Lung (tissue), 12 donors: ENCODE data around the gene PPA2. TPM values are rescaled to one million over a fixed set of nuclear protein-coding genes. Genes with fewer than 3 reads are reported as not detected.
"Not testable (repeated sequence)": the region's sequence is repeated elsewhere in the genome, so short reads cannot be mapped to it uniquely, and the experiment has no call there.

Experiments used
- ATAC-seq: fragments of 200-7000 bp; cut with Tn5 transposase; one replicate; pipeline ENCODE4 v1.9.1; 2020; ENCODE audit warnings: moderate number of reproducible peaks; ENCODE audit not compliant: insufficient read depth, low FRiP score
- DNase-seq, 3 donors: peaks; one replicate each; pipeline ENCODE4 v3.0.0-alpha.2; 2013 to 2017
- H3K27ac ChIP-seq, 2 donors: one replicate each; pipeline ENCODE4 v1.5.1; 2013; ENCODE audit warnings: mild to moderate bottlenecking in 2 of 2, moderate library complexity in 2 of 2, control low read depth in 1 of 2, inconsistent platforms in 1 of 2, low read depth in 1 of 2, low read length in 1 of 2
- H3K27me3 ChIP-seq, 3 donors: one replicate each; pipeline ENCODE4 v1.5.1; 2013; ENCODE audit warnings: low read length in 2 of 3; ENCODE audit not compliant: control insufficient read depth in 3 of 3, insufficient read depth in 3 of 3
- H3K36me3 ChIP-seq, 4 donors: one replicate each; pipeline ENCODE4 v1.5.1; 2013; ENCODE audit warnings: low read length in 4 of 4, mild to moderate bottlenecking in 1 of 4, moderate library complexity in 1 of 4; ENCODE audit not compliant: control insufficient read depth in 4 of 4, insufficient read depth in 4 of 4
- H3K4me1 ChIP-seq, 5 donors: one replicate each; pipeline ENCODE4 v1.5.1; 2013; ENCODE audit warnings: low read length in 5 of 5, mild to moderate bottlenecking in 2 of 5, moderate library complexity in 1 of 5; ENCODE audit not compliant: control insufficient read depth in 5 of 5, insufficient read depth in 5 of 5
- H3K4me3 ChIP-seq: one replicate; pipeline ENCODE4 v1.5.1; 2013; ENCODE audit warnings: mild to moderate bottlenecking, control low read depth, moderate library complexity
- H3K9ac ChIP-seq, 2 donors: one replicate each; pipeline ENCODE4 v1.5.1; 2013; ENCODE audit warnings: low read length in 2 of 2, control low read depth in 1 of 2; ENCODE audit not compliant: insufficient read depth in 1 of 2
- H3K9me3 ChIP-seq, 4 donors: one replicate each; pipeline ENCODE4 v1.5.1; 2013; ENCODE audit warnings: low read length in 3 of 4, mild to moderate bottlenecking in 1 of 4, moderate library complexity in 1 of 4; ENCODE audit not compliant: control insufficient read depth in 4 of 4, insufficient read depth in 3 of 4
- CTCF ChIP-seq: IDR thresholded peaks from 2 replicates; pipeline ENCODE4 v1.5.1; 2012; ENCODE audit warnings: mild to moderate bottlenecking; ENCODE audit errors: control extremely low read depth, extremely low read depth
- WGBS, 2 donors: extraction: QIAGEN DNeasy Blood & Tissue Kit; methylation state at CpG; one replicate each; pipeline ENCODE4 v1.1.7; 2013; 5-methylcytosine and 5-hydroxymethylcytosine counted together
- polyA plus RNA-seq, 2 donors: library from polyadenylated mRNA; stranded (reverse); fragments of 200-250 nt; gene quantifications; one replicate each; pipeline ENCODE4 v1.2.1, GENCODE V29; 2013
- total RNA-seq, 2 donors: library from RNA; depleted of rRNA in 1 of 2; stranded (reverse); fragments of >200 nt in 1 of 2; gene quantifications; one replicate each; pipeline ENCODE4 v1.2.1, GENCODE V29; 2014 to 2021
- donor health status: control.
- donor health status: control.
- donor health status: Bipolar disorder and iron deficiency.
- donor health status: healthy.
- donor health status: DM: yes; HTN: yes; CAD: no.

PPA2 gene
- total and polyA plus RNA-seq, 4 donors: 70.0 to 114 (median 77.1) TPM

GRCh38 chr4:105422207-105422920 is 51.5 kb downstream of the PPA2 start:
- Histone ChIP-seq H3K9me3 (peaks cover 0 to 7% (median 2%) of the 10 kb centered on the region in 4 donors), H3K27me3 (no peaks in the 10 kb centered on the region), H3K9ac (no peak overlapping the region), H3K36me3 (peaks cover 8 to 12% (median 8%) of the 10 kb centered on the region in 4 donors), H3K27ac (no peak overlapping the region), H3K4me3 (no peak overlapping the region), H3K4me1 (peaks cover 0 to 3% (median 0%) of the 10 kb centered on the region in 5 donors)
- ATAC-seq: no peak
- 60 to 75% methylated on average over 3 of the region's 3 CpGs for WGBS, 2 donors
- no peak for TF ChIP-seq CTCF
- no peak for DNase-seq

GRCh38 chr4:105417624-105418023 is 56.2 kb downstream of the PPA2 start:
- no peaks in the 10 kb centered on the region for H3K4me1 ChIP-seq
- no peaks in the 10 kb centered on the region for H3K27me3 ChIP-seq
- DNase-seq: no peak
- H3K27ac ChIP-seq: no peak overlapping the region
- TF ChIP-seq CTCF: no peak
- no peak overlapping the region for H3K9ac ChIP-seq
- WGBS, 2 donors: 96 to 97% methylated on average over 5 of the region's 5 CpGs
- ATAC-seq: no peak
- peaks cover 4 to 14% (median 8%) of the 10 kb centered on the region in 4 donors for H3K36me3 ChIP-seq
- peaks cover 0 to 3% (median 0%) of the 10 kb centered on the region in 4 donors for H3K9me3 ChIP-seq
- H3K4me3 ChIP-seq: no peak overlapping the region

GRCh38 chr4:105415281-105415744 is 58.5 kb downstream of the PPA2 start:
- TF ChIP-seq CTCF: no peak
- DNase-seq: no peak
- no peaks in the 10 kb centered on the region for H3K4me1 ChIP-seq

GRCh38 chr4:105414316-105414715 is 59.5 kb downstream of the PPA2 start:
- WGBS, 2 donors: 89 to 92% methylated on average over 15 of the region's 15 CpGs
- Histone ChIP-seq H3K36me3 (peaks cover 0 to 14% (median 6%) of the 10 kb centered on the region in 4 donors), H3K9ac (no peak overlapping the region), H3K9me3 (peaks cover 0 to 3% (median 0%) of the 10 kb centered on the region in 4 donors), H3K27me3 (no peaks in the 10 kb centered on the region), H3K4me3 (no peak overlapping the region), H3K27ac (no peak overlapping the region), H3K4me1 (no peaks in the 10 kb centered on the region)
- no peak for TF ChIP-seq CTCF
- DNase-seq (no peak), ATAC-seq (no peak)

More at GRCh38 chr4:105415281-105415744, 58.5 kb downstream of the PPA2 start:
- Histone ChIP-seq H3K9ac (no peak overlapping the region), H3K4me3 (no peak overlapping the region), H3K9me3 (peaks cover 0 to 3% (median 0%) of the 10 kb centered on the region in 4 donors), H3K27me3 (no peaks in the 10 kb centered on the region), H3K27ac (no peak overlapping the region), H3K36me3 (peaks cover 3 to 14% (median 7%) of the 10 kb centered on the region in 4 donors)
- no peak for ATAC-seq
- WGBS, 2 donors: 96 to 97% methylated on average over 12 of the region's 12 CpGs

- not testable (repeated sequence) for H3K4me3 ChIP-seq, H3K36me3 ChIP-seq, H3K9me3 ChIP-seq, ATAC-seq, H3K27me3 ChIP-seq, H3K27ac ChIP-seq, H3K4me1 ChIP-seq, DNase-seq, H3K9ac ChIP-seq
- 97 to 99% methylated on average over 8 of the region's 8 CpGs for WGBS, 2 donors
Measured at GRCh38 chr4:105409135-105409534, 64.7 kb downstream of the PPA2 start.
